B cell (primary cell): ENCODE data around the gene AADAC. TPM values are rescaled to one million over a fixed set of nuclear protein-coding genes. Genes with fewer than 3 reads are reported as not detected.

Source experiments
- ATAC-seq: fragments of 200-7000 bp; cut with Tn5 transposase; one replicate; pipeline ENCODE4 v1.10.0; 2021; ENCODE audit warnings: low read depth, mild to moderate bottlenecking, moderate number of reproducible peaks, moderate library complexity
- CTCF ChIA-PET: fragments of 350-600 bp; sonication (Branson Sonifier 250); formaldehyde crosslinking; loops from one replicate; lab custom pipeline; 2021; ENCODE audit warnings: antibody characterized with exemption, inconsistent platforms; lab: Charles Lee
- POLR2A ChIA-PET: fragments of 350-600 bp; sonication (Branson Sonifier 250); formaldehyde crosslinking; loops from one replicate; lab custom pipeline; 2021; ENCODE audit warnings: antibody characterized with exemption; lab: Charles Lee
- DNase-seq: peaks from one replicate; pipeline ENCODE4 v3.0.0; 2013
- H2AFZ ChIP-seq: 2 replicates; pipeline ENCODE4 v1.6.1; 2012; ENCODE audit warnings: mild to moderate bottlenecking, low read depth, low read length; ENCODE audit not compliant: insufficient read depth, poor library complexity, severe bottlenecking
- H3K27ac ChIP-seq, 2 donors: 1 replicate in 1 of 2; 2 replicates in 1 of 2; pipeline ENCODE4 v1.5.1; 2012 to 2013; ENCODE audit warnings: low read length in 2 of 2, mild to moderate bottlenecking in 2 of 2, moderate library complexity in 1 of 2
- H3K27me3 ChIP-seq, 4 experiments: fragments of 200-600 bp in 1 of 4; sonication (generic) in 1 of 4; replicated peaks in 1 of 4; 1 replicate in 2 of 4; 2 replicates in 2 of 4; pipeline versions ENCODE4 v1.6.1 to v1.7.0; 2013 to 2016; ENCODE audit warnings: low read length in 3 of 4, mild to moderate bottlenecking in 2 of 4, mixed read lengths in 1 of 4, moderate library complexity in 1 of 4; ENCODE audit not compliant: insufficient read depth in 4 of 4, control insufficient read depth in 3 of 4; ENCODE audit errors: control extremely low read depth in 1 of 4
- H3K36me3 ChIP-seq, 2 experiments: replicated peaks in 1 of 2; 1 replicate in 1 of 2; 2 replicates in 1 of 2; pipeline versions ENCODE4 v1.6.1 to v1.7.1; 2013; ENCODE audit warnings: low read length in 1 of 2; ENCODE audit not compliant: insufficient read depth in 2 of 2, control insufficient read depth in 1 of 2; ENCODE audit errors: control extremely low read depth in 1 of 2, extremely low read depth in 1 of 2
- H3K4me1 ChIP-seq, 2 donors: fragments of 200-600 bp in 1 of 2; sonication (generic) in 1 of 2; 1 replicate in 1 of 2; 2 replicates in 1 of 2; pipeline versions ENCODE4 v1.5.1 to v1.6.1; 2013 to 2017; ENCODE audit warnings: low read length in 2 of 2; ENCODE audit not compliant: control insufficient read depth in 2 of 2, insufficient read depth in 2 of 2
- H3K4me2 ChIP-seq: replicated peaks from 2 replicates; pipeline ENCODE3; 2012; ENCODE audit warnings: mild to moderate bottlenecking, low read depth, low read length; ENCODE audit not compliant: poor library complexity, severe bottlenecking
- H3K4me3 ChIP-seq, 5 experiments: fragments of 200-600 bp in 1 of 5; sonication (generic) in 1 of 5; 1 replicate in 3 of 5; 2 replicates in 2 of 5; pipeline versions ENCODE4 v1.5.1 to v1.7.0; 2011 to 2016; ENCODE audit warnings: low read length in 4 of 5, mild to moderate bottlenecking in 4 of 5, low read depth in 2 of 5, control low read depth in 1 of 5, moderate library complexity in 1 of 5; ENCODE audit not compliant: insufficient read depth in 1 of 5; ENCODE audit errors: control extremely low read depth in 1 of 5, extremely low read depth in 1 of 5
- H3K79me2 ChIP-seq: fragments of 200-600 bp; sonication (generic); one replicate; pipeline ENCODE4 v1.6.0; 2016; ENCODE audit warnings: low read length; ENCODE audit not compliant: control insufficient read depth, insufficient read depth
- H3K9ac ChIP-seq: fragments of 200-600 bp; sonication (generic); 2 replicates; pipeline ENCODE4 v1.6.1; 2017; ENCODE audit warnings: mild to moderate bottlenecking, low read length, moderate library complexity
- H3K9me3 ChIP-seq, 3 donors: one replicate each; pipeline versions ENCODE4 v1.6.1 to v1.7.1; 2013; ENCODE audit warnings: low read length in 2 of 3; ENCODE audit not compliant: control insufficient read depth in 2 of 3, insufficient read depth in 1 of 3; ENCODE audit errors: control extremely low read depth in 1 of 3
- H4K20me1 ChIP-seq: 2 replicates; pipeline ENCODE4 v1.6.0; 2012; ENCODE audit warnings: mild to moderate bottlenecking, low read length; ENCODE audit not compliant: insufficient read depth, control insufficient read depth, poor library complexity, severe bottlenecking
- H3K27ac Mint-ChIP-seq: one replicate; pipeline ENCODE4 v1.8.0; 2021; ENCODE audit warnings: mixed read lengths
- H3K27me3 Mint-ChIP-seq: one replicate; pipeline ENCODE4 v1.8.0; 2021; ENCODE audit warnings: mixed read lengths
- H3K4me1 Mint-ChIP-seq: one replicate; pipeline ENCODE4 v1.8.0; 2021; ENCODE audit warnings: mixed read lengths
- H3K4me3 Mint-ChIP-seq: one replicate; pipeline ENCODE4 v1.8.0; 2021; ENCODE audit warnings: mixed read lengths
- H3K9me3 Mint-ChIP-seq: one replicate; pipeline ENCODE4 v1.8.0; 2022; ENCODE audit warnings: mixed read lengths; ENCODE audit not compliant: insufficient read depth
- EZH2 ChIP-seq: IDR thresholded peaks from 2 replicates; pipeline ENCODE4 v1.6.1; 2012; ENCODE audit warnings: borderline replicate concordance, low read depth, mild to moderate bottlenecking, moderate library complexity, low read length; ENCODE audit not compliant: insufficient read depth, poor library complexity, severe bottlenecking
- WGBS: methylation state at CpG from one replicate; pipeline ENCODE4 v1.1.5; 2013; ENCODE audit warnings: missing lambda C conversion rate; ENCODE audit not compliant: insufficient coverage; 5-methylcytosine and 5-hydroxymethylcytosine counted together
- intact Hi-C: fragments of 100-400 bp; cut with micrococcal nuclease; formaldehyde crosslinking; loops from one replicate; pipeline ENCODE4 v1.10.0; 2022
- polyA plus RNA-seq: library from polyadenylated mRNA; depleted of rRNA; stranded (reverse); fragments of >200 nt; gene quantifications from 2 replicates; pipeline ENCODE4 v1.2.3, GENCODE V29; 2012
- total RNA-seq, 2 donors: library from RNA; stranded (reverse); fragments of 120-200 nt in 1 of 2; gene quantifications; 1 replicate in 1 of 2; 2 replicates in 1 of 2; pipeline versions ENCODE4 v1.2.3 to v1.2.4, GENCODE V29; 2013 to 2022
- TF ChIP-seq, protein P1 (sequence below): fragments of 200-600 bp; IDR thresholded peaks from one replicate; pipeline ENCODE4 v1.8.0; 2022; ENCODE audit warnings: antibody characterized with exemption, mild to moderate bottlenecking

AADAC gene
- total and polyA plus RNA-seq, 2 donors (not counting 1 experiment from before 2014, with no cell fraction given): not detected

DNA sequence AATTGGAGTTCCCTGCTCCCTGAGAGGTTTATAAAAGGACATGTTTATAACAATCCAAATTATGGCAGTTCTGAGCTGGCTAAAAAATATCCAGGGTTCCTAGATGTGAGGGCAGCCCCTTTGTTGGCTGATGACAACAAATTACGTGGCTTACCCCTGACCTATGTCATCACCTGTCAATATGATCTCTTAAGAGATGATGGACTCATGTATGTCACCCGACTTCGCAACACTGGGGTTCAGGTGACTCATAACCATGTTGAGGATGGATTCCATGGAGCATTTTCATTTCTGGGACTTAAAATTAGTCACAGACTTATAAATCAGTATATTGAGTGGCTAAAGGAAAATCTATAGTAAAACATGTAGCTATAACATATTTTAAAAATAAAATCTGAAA lies 13.9 kb downstream of the AADAC start:
- H3K27me3 Mint-ChIP-seq: peaks cover 11% of the 10 kb centered on the region
- Histone ChIP-seq H2AFZ (no peak overlapping the region), H3K27ac (no peak overlapping the region), H3K27me3 (no peaks in the 10 kb centered on the region), H3K79me2 (no peaks in the 10 kb centered on the region), H3K4me2 (no peak overlapping the region), H4K20me1 (no peaks in the 10 kb centered on the region), H3K36me3 (no peaks in the 10 kb centered on the region), H3K4me1 (no peaks in the 10 kb centered on the region), H3K4me3 (no peak overlapping the region), H3K9ac (no peak overlapping the region), H3K9me3 (no peaks in the 10 kb centered on the region)
- peaks cover 4% of the 10 kb centered on the region for H3K9me3 Mint-ChIP-seq
- 83% methylated on average over 1 of the region's 3 CpGs for WGBS
- ATAC-seq (no peak), DNase-seq (no peak)
- CTCF ChIA-PET: interaction anchor here (1.8 kb wide), 1 partner anchor 10 kb away, joined by 5 read pairs; no protein-coding TSS in a partner anchor
- no peak overlapping the region for H3K4me3 Mint-ChIP-seq
- intact Hi-C loops: no loop called here
- no peak overlapping the region for H3K27ac Mint-ChIP-seq
- TF ChIP-seq EZH2: no peak
- TF ChIP-seq, protein P1, sequence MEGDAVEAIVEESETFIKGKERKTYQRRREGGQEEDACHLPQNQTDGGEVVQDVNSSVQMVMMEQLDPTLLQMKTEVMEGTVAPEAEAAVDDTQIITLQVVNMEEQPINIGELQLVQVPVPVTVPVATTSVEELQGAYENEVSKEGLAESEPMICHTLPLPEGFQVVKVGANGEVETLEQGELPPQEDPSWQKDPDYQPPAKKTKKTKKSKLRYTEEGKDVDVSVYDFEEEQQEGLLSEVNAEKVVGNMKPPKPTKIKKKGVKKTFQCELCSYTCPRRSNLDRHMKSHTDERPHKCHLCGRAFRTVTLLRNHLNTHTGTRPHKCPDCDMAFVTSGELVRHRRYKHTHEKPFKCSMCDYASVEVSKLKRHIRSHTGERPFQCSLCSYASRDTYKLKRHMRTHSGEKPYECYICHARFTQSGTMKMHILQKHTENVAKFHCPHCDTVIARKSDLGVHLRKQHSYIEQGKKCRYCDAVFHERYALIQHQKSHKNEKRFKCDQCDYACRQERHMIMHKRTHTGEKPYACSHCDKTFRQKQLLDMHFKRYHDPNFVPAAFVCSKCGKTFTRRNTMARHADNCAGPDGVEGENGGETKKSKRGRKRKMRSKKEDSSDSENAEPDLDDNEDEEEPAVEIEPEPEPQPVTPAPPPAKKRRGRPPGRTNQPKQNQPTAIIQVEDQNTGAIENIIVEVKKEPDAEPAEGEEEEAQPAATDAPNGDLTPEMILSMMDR: no peak
- POLR2A ChIA-PET: no interaction called here
- H3K4me1 Mint-ChIP-seq: no peaks in the 10 kb centered on the region

DNA sequence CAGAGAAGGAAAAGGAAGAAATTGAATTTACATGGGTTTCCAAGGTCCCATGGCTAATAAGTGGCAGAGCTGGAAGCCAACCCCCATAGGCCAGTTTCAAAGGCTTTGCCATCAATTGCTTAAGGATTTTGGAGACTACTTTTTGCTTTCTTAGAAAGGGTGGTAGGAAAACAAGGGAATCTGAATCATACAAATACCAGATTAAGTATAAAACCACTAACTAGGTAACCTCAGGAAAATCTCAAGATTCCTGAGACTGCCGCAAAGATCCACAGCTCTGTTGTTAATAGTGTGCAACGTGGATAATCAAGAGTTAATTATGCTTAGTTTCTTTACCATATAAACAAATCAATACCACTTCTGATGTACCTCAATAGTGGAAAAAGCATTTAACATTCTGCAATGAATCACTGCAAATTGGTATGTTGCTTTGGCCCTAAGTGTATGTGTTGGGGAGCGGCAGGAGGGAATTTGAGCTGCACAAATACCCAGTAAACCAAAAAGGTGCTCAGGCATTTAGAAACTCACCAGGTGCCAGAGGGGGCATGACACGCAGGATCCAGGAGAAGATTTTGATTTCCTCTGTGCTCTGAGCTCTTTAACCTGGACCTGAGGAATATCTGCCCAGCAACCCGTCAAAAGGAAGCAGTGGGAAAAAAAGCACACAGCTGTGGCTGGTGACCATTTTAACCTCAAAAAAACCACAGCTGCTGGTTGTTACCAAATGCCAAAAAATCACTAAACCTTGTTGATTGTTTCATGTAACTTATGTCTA lies 22.0 kb downstream of the AADAC start:
- intact Hi-C loops: no loop called here
- Histone ChIP-seq H3K9ac (no peak overlapping the region), H2AFZ (no peak overlapping the region), H3K4me2 (no peak overlapping the region), H4K20me1 (no peaks in the 10 kb centered on the region), H3K36me3 (no peaks in the 10 kb centered on the region), H3K9me3 (no peaks in the 10 kb centered on the region), H3K4me1 (no peaks in the 10 kb centered on the region), H3K27ac (no peak overlapping the region), H3K79me2 (no peaks in the 10 kb centered on the region), H3K27me3 (no peaks in the 10 kb centered on the region), H3K4me3 (no peak overlapping the region)
- peaks cover 3% of the 10 kb centered on the region for H3K4me1 Mint-ChIP-seq
- ATAC-seq: no peak
- POLR2A ChIA-PET: no interaction called here
- TF ChIP-seq, protein P1: no peak
- no peak for TF ChIP-seq EZH2
- no peaks in the 10 kb centered on the region for H3K9me3 Mint-ChIP-seq
- DNase-seq: no peak
- peaks cover 10% of the 10 kb centered on the region for H3K27me3 Mint-ChIP-seq
- WGBS: 0% methylated on average over 2 of the region's 5 CpGs
- H3K27ac Mint-ChIP-seq: no peak overlapping the region
- CTCF ChIA-PET: interaction anchor here (0.5 to 2.5 kb wide), 7 partner anchors 8 to 668 kb away, joined by 3 to 8 read pairs (median 3); no protein-coding TSS in a partner anchor
- H3K4me3 Mint-ChIP-seq: no peak overlapping the region
